NB4 (cell line): ENCODE measurements around the gene SPACA4.
A peak's percentile ranks its signal among the peaks of the same experiment; 100 is the strongest.

Experiments
- DNase-seq: peaks from one replicate; pipeline ENCODE4 v3.0.0; 2010; ENCODE audit warnings: low read depth
- H3K4me3 ChIP-seq: one replicate; pipeline ENCODE4 v1.5.1; 2011; ENCODE audit warnings: mild to moderate bottlenecking, low read depth, low read length, moderate library complexity
- MYC ChIP-seq: IDR thresholded peaks from 2 replicates; pipeline ENCODE4 v1.6.1; 2011; ENCODE audit warnings: low read depth, low read length
- POLR2A ChIP-seq: IDR thresholded peaks from 2 replicates; pipeline ENCODE4 v1.6.1; 2011; ENCODE audit warnings: mild to moderate bottlenecking; ENCODE audit not compliant: insufficient read length; ENCODE audit errors: extremely low read depth
- TF ChIP-seq, protein P1 (sequence below): IDR thresholded peaks from 2 replicates; pipeline ENCODE4 v1.6.1; 2011; ENCODE audit warnings: low read depth, low read length
- TF ChIP-seq, protein P2 (sequence below): IDR thresholded peaks from one replicate; pipeline ENCODE4 v1.5.1; 2012; ENCODE audit warnings: low read depth, low read length

SPACA4 gene, protein sequence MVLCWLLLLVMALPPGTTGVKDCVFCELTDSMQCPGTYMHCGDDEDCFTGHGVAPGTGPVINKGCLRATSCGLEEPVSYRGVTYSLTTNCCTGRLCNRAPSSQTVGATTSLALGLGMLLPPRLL

DNA sequence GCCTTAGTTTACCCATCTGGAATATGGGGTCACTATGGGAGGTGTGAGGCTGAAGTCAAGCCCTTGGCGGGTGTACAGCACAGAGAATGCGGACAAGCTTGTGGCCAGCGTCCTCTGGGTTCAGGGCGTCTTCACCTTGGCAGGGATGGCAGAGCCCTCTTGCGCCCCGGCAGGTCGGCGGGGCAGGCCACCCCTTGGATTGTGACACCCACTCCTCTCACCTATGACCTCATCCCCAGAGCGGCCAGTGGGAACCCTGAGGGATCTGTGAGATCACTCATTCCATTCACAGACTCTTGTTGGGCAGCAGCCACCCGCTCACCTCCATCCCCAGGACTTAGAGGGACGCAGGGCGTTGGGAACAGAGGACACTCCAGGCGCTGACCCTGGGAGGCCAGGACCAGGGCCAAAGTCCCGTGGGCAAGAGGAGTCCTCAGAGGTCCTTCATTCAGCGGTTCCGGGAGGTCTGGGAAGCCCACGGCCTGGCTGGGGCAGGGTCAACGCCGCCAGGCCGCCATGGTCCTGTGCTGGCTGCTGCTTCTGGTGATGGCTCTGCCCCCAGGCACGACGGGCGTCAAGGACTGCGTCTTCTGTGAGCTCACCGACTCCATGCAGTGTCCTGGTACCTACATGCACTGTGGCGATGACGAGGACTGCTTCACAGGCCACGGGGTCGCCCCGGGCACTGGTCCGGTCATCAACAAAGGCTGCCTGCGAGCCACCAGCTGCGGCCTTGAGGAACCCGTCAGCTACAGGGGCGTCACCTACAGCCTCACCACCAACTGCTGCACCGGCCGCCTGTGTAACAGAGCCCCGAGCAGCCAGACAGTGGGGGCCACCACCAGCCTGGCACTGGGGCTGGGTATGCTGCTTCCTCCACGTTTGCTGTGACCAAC lies at the start of gene SPACA4:
Gene SPACA4 (plus strand): TSS at position 280 of the 896 bp plus-strand sequence. CDS start 237 bp downstream, at position 517.
- TF ChIP-seq, protein P1, sequence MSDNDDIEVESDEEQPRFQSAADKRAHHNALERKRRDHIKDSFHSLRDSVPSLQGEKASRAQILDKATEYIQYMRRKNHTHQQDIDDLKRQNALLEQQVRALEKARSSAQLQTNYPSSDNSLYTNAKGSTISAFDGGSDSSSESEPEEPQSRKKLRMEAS, result no peak
- TF ChIP-seq POLR2A, result no peak
- TF ChIP-seq, protein P2, sequence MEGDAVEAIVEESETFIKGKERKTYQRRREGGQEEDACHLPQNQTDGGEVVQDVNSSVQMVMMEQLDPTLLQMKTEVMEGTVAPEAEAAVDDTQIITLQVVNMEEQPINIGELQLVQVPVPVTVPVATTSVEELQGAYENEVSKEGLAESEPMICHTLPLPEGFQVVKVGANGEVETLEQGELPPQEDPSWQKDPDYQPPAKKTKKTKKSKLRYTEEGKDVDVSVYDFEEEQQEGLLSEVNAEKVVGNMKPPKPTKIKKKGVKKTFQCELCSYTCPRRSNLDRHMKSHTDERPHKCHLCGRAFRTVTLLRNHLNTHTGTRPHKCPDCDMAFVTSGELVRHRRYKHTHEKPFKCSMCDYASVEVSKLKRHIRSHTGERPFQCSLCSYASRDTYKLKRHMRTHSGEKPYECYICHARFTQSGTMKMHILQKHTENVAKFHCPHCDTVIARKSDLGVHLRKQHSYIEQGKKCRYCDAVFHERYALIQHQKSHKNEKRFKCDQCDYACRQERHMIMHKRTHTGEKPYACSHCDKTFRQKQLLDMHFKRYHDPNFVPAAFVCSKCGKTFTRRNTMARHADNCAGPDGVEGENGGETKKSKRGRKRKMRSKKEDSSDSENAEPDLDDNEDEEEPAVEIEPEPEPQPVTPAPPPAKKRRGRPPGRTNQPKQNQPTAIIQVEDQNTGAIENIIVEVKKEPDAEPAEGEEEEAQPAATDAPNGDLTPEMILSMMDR, result no peak
- no peak for TF ChIP-seq MYC
- DNase-seq, result no peak
- no peak within 1 kb of the TSS for H3K4me3 ChIP-seq

DNA sequence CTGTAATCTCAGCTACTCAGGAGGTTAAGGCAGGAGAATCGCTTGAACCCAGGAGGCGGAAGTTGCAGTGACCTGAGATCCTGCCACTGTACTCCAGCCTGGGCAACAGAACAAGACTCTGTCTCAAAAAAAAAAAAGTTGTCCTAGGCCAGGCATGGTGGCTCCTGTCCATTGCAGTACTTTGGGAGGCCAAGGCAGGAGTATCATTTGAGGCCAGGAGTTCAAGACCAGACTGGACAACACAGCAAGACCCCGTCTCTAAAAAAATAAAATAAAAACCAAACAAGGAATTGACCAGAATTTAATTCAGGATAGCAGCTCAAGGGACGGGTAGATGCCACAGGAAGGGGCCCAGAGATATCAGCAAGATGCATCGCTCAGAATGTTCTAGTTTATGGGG lies 49.7 kb upstream of the SPACA4 start:
- TF ChIP-seq, protein P1, result no peak
- TF ChIP-seq POLR2A (no peak), MYC (no peak)
- TF ChIP-seq, protein P2, result no peak
- no peak for DNase-seq
- no peak overlapping the region for H3K4me3 ChIP-seq

DNA sequence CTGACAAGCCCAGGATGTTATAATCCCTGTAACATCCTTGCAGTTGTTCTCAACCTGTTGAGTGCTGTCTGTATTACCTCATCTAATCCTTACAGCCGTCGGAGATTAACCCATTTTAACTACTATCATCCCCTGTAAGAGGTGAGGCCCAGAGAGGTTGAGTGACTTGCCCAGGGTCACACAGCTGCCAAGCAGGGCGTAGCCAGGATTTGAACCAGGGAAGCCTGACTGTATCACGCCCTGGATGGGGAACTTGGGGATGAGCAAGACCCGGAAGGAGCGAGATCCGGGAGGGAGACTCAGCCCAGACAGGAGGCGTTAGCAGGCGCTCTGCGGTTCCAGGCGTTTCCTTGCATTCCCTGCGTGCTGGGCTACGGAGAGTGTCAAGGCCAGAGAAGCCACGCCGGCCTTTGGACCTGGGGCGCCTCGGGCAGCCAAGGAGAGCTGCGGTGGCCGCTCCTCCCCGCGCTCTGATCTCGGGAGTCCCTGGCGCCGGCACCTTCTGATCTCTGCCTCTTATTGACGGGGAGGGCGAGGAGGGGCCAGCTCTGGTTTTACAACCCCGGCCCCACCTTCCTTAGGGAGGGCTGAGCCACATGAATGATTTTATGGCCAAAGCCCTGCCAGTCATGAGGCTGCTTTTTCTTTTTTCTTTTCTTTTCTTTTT lies 48.4 kb upstream of the SPACA4 start:
- no peak for TF ChIP-seq POLR2A
- TF ChIP-seq, protein P1, result no peak
- TF ChIP-seq, protein P2, result no peak
- no peak for TF ChIP-seq MYC
- DNase-seq, result no peak
- H3K4me3 ChIP-seq, result no peak overlapping the region

DNA sequence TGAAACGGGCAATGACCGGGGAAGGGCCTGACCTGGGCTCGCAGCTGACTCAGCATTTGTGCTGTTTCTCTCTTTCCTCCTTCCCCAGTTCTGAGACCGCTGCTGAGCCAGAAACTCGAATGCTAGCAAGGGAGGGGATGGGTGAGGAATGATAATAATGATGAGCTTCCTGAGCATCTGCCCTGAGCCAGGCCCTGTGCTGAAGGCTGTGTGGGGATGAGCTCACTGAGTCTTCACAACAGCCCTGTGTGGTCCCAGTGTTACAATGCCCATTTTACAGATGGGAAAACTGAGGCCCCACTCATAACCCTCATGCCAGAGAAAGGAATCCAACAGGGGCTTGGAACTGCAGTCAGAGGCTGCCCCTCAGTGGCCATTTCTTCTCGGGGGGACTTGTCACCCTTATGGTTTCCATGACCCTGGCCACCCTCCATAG lies 46.4 kb upstream of the SPACA4 start:
- DNase-seq, result peak; percentile 77
- TF ChIP-seq, protein P2, result peak; percentile 57
- no peak for TF ChIP-seq POLR2A
- TF ChIP-seq MYC, result peak; percentile 56
- TF ChIP-seq, protein P1, result peak; percentile 45; the same call in 1 of the 2 replicates
- no peak overlapping the region for H3K4me3 ChIP-seq

DNA sequence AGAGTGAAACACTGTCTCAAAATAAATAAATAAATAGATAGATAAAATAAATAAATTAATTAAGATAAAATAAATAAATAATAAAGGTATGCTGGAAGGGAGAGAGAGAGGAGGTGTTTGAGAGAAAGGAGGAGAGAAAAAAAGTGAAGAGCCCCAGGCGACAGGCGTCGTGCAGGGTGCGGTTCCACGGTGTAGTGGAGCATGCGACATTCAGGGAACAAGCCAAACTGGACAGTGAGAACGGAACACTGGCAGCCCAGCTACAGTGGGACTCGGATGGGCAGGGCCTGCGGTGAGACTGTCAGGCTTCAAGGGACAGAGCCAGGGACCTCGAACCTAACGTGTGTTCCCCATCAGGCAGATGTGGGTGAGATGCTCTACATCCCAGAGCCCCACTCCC lies 45.1 kb upstream of the SPACA4 start:
- no peak for DNase-seq
- no peak overlapping the region for H3K4me3 ChIP-seq
- no peak for TF ChIP-seq MYC
- TF ChIP-seq POLR2A, result no peak
- TF ChIP-seq, protein P1, result no peak
- TF ChIP-seq, protein P2, result no peak
